GM18519 (cell line): ENCODE results near the gene SLC6A2.
"Not testable (repeated sequence)": the region's sequence is repeated elsewhere in the genome, so short reads cannot be mapped to it uniquely, and the experiment has no call there.

Source experiments
- ATAC-seq: cut with Tn5 transposase; IDR thresholded peaks from one replicate; pipeline ENCODE4 v1.9.1; 2021; ENCODE audit warnings: mild to moderate bottlenecking, moderate library complexity; ENCODE audit not compliant: unreplicated experiment, low FRiP score

SLC6A2 gene

GRCh38 chr16:55703003-55704001, 47.5 kb downstream of the SLC6A2 start:
- ATAC-seq: no peak

DNA sequence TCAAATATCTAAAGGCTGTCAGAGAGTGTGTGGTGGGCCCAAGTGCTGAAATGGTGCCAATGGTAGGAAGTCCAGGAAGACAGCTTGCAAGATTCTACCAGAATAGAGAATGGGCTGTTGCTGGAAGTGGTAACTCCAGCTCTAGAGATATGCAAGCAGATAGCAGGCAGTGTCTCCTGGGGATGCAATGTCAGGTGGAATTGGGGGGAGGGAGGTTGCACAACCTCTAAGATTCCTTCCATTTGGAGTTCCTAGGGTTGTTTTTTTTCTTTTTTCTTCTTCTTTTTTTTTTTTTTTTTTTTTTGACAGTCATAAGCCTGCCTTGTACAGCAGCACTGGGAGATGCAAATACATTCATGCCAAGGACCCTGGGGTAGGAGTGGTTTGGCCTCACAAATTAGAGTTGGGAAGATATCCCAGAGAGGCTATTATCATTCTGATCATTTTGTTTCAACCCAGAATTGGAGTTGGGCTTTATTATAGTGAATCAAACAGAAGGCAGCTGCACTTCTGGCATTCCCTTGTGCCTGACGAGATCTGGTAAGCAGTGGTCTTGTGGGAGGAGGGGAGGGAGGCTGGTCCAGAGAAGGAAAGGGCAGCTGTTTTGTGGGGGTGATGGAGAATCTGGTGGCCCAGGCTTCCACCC, 51.1 kb downstream of the SLC6A2 start:
- no peak for ATAC-seq

DNA sequence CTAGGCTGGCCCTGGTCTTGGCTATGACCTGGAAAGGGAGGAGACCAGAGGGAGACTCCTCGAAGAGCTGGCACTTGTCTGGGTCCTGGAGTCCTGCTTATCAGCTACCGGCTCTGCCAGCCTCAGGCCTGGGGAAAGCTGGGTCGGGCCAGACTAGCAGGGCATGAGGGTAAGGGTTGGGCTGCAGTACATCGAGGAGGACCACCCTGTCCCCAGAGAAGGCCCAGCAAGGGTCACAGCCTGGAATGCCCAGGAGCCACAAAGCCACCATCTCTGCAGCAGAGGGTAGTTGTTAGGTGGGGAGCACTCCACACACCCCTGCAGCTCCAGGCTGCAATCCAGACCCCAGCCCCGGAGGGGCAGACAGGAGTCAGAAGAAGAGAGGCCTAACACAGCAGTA, 54.0 kb downstream of the SLC6A2 start:
- ATAC-seq: no peak

- no peak for ATAC-seq
Measured at GRCh38 chr16:55710466-55710865, 54.7 kb downstream of the SLC6A2 start.

GRCh38 chr16:55711959-55712876, 56.4 kb downstream of the SLC6A2 start:
- ATAC-seq: no peak

DNA sequence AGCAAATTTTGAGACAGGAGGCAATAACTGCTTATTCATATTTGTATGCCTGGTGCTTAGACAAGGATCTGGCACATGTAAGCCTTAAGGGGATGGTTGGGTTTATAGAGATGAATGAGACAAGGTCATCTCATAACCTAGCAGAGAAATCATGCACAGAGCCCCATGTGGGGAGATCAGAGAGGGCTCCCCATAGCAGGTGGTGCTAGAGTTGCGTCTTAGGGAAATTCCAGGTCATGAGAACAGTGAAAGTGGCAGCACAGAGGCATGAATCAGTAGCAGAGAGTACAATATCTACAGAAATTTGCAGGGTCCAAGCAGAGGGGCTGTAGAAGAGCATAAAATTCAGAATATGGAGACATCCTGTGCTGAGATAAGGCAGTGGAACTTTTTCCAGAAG, 57.3 kb downstream of the SLC6A2 start:
- ATAC-seq: no peak

- no peak for ATAC-seq
Measured at GRCh38 chr16:55717326-55717725, 61.5 kb downstream of the SLC6A2 start.

DNA sequence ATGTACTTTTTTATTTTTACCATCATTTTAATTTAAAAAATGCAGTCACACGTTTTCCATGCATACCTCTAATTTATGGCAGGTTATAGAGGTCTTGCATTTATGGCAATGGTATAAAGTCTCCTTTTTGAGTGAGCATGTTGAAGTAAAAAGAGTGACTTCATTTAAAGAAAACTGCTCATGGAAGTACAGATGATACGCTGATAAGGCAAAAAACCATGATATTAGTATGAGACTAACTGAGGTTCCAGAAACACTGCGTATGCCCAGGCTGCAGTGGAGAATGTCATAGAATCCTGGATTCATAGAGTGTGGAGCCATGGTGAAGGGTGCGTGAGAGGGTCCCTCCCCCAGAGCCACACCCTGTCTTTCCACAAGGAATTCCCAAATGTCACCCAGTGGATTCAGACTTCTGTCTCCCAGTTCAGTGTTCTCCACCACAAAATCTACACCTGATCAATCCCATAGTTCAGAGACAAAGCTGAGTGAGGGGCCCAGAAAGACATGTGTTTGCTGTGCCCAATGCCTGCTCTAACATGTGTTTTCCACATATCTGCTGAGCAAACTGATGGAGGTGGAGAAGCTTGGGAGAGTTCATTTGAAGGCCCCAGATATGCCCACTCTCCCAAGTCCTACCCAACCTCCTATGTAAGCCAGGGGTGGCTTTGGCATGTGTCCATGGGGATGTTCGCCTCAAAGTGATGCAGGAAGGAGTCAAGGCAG, 69.4 kb downstream of the SLC6A2 start:
- ATAC-seq: no peak

- ATAC-seq: no peak
Measured at GRCh38 chr16:55728797-55729196, 73.0 kb downstream of the SLC6A2 start.

- ATAC-seq: no peak
Measured at GRCh38 chr16:55730115-55730514, 74.3 kb downstream of the SLC6A2 start.

- ATAC-seq: no peak
Measured at GRCh38 chr16:55732496-55732895, 76.7 kb downstream of the SLC6A2 start.

DNA sequence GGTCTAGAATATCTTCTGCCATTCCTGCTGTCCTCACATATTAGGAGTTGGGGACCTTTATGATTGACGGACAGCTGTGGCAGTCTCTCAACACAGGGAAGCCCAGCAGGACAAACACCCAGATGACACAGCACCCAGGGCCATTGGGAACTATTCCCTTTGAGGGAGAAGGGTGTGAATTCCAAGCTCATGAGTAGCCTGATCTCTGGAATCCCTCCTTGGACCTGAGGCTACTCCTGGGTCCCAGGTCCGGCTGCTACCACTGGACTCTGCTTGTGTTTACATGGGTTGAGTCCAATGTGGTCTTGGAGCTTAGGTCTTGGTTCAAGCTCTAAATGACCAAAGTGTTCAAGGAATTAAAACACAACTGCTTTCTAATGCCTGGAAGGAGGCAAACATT, 78.9 kb downstream of the SLC6A2 start:
- ATAC-seq: no peak

GRCh38 chr16:55735120-55735781, 79.5 kb downstream of the SLC6A2 start:
- no peak for ATAC-seq

- ATAC-seq: no peak
Measured at GRCh38 chr16:55736671-55737070, 80.9 kb downstream of the SLC6A2 start.

GRCh38 chr16:55737318-55737717, 81.5 kb downstream of the SLC6A2 start:
- no peak for ATAC-seq

DNA sequence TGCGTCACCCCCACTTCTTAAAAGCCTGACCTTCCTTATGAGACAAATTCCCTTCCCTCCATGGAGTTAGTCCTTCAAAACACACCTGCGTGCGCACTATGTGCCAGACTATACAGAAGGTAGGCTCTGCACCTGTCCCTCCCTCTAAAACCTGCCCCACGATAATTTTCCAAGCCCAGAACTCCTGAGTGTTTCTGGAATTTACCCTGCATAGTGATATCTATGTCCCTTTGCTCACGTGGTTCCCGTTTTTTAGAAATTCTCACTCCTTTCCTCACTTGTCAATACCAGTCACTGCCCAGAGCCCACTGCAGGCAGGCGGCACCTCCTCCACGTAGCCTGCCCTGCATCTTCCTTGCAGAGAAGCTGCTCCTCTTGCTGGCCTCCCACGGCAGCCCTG, 82.2 kb downstream of the SLC6A2 start:
- ATAC-seq: no peak

GRCh38 chr16:55746081-55746480, 90.3 kb downstream of the SLC6A2 start:
- ATAC-seq: no peak

DNA sequence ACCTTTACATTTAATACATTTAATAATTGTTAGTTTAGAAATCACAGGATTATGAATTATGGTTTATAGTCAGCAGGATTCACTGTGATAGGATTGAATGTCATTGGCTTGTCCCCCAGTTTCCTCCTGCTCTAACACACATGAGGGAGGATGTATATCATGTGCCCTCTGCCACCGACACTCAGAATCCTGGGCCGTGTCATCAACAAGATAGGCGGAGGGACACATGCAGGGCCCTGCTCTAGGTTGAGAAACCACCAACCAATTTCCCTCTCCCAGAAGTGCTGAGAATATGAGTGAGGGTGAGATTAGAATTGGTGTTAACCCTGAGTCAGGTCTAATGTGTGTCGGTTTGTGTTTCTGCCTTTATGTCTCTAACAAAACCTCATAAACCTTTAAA, 92.0 kb downstream of the SLC6A2 start:
- no peak for ATAC-seq

DNA sequence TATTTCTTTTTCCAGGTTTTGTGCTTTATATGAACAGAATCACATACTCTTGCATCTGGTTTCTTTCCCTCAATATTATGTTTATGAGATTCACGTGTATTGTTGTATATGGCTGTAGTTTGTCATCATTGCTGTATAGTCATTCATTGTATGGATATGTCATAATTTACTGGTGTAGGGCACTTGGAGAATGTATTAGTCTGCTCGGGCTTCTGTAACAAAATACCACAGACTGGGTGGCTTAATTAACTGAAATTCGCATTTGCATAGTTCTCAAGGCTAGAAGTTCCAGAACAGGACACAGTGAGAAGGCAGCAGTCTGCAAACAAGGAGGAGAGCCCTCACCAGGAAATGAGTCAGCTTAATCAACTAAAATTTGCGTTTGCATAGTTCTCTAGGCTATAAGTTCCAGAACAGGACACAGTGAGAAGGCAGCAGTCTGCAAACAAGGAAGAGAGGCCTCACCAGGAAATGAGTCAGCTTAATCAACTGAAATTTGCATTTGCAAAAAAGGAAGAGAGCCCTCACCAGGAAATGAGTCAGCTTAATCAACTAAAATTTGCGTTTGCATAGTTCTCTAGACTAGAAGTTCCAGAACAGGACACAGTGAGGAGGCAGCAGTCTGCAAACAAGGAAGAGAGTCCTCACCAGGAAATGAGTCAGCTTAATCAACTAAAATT, 96.8 kb downstream of the SLC6A2 start:
- ATAC-seq: not testable (repeated sequence)
